GM23338 (cell line): ENCODE results near the gene MSL2. TPM values are rescaled to one million over a fixed set of nuclear protein-coding genes. Genes with fewer than 3 reads are reported as not detected.

Experiments
- ATAC-seq: fragments of 200-7000 bp; cut with Tn5 transposase; 3 replicates; pipeline ENCODE4 v1.9.1; 2020
- DNase-seq: peaks from one replicate; pipeline ENCODE4 v3.0.0-alpha.2; 2015; ENCODE audit warnings: low spot score
- H2AFZ ChIP-seq: fragments of 200-600 bp; sonication (generic); 2 replicates; pipeline ENCODE4 v1.8.0; 2016; ENCODE audit warnings: antibody characterized with exemption, mild to moderate bottlenecking, moderate library complexity
- H3F3A ChIP-seq: fragments of 200-600 bp; sonication (generic); replicated peaks from 2 replicates; pipeline ENCODE4 v1.8.0; 2017; ENCODE audit warnings: antibody characterized with exemption, mixed run types, low read depth
- H3K27ac ChIP-seq: fragments of 200-600 bp; sonication (generic); 2 replicates; pipeline ENCODE4 v1.6.1; 2016; ENCODE audit warnings: low read depth
- H3K27me3 ChIP-seq: fragments of 200-600 bp; sonication (generic); 2 replicates; pipeline ENCODE4 v1.8.0; 2016; ENCODE audit warnings: mild to moderate bottlenecking, mixed run types, moderate library complexity; ENCODE audit not compliant: insufficient read depth
- H3K36me3 ChIP-seq: fragments of 200-600 bp; sonication (generic); 2 replicates; pipeline ENCODE4 v1.8.0; 2016; ENCODE audit warnings: mild to moderate bottlenecking; ENCODE audit not compliant: insufficient read depth
- H3K4me1 ChIP-seq: fragments of 200-600 bp; sonication (generic); 2 replicates; pipeline ENCODE4 v1.8.0; 2016; ENCODE audit warnings: mild to moderate bottlenecking, moderate library complexity; ENCODE audit not compliant: insufficient read depth
- H3K4me2 ChIP-seq: fragments of 200-600 bp; sonication (generic); 2 replicates; pipeline ENCODE4 v1.7.1; 2017; ENCODE audit warnings: mixed run types
- H3K4me3 ChIP-seq: fragments of 200-600 bp; sonication (generic); 2 replicates; pipeline ENCODE4 v1.6.1; 2016; ENCODE audit warnings: mixed run types
- H3K79me2 ChIP-seq: fragments of 200-600 bp; sonication (generic); replicated peaks from 2 replicates; pipeline ENCODE4 v1.8.0; 2017; ENCODE audit warnings: mild to moderate bottlenecking; ENCODE audit not compliant: insufficient read depth
- H3K9me2 ChIP-seq: fragments of 200-600 bp; sonication (generic); 2 replicates; pipeline ENCODE4 v1.8.0; 2017; ENCODE audit not compliant: insufficient read depth
- H4K20me1 ChIP-seq: fragments of 200-600 bp; sonication (generic); replicated peaks from 2 replicates; pipeline ENCODE4 v1.8.0; 2017; ENCODE audit warnings: mild to moderate bottlenecking; ENCODE audit not compliant: insufficient read depth
- H3K27ac Mint-ChIP-seq: 2 replicates; pipeline ENCODE4 v1.8.0; 2020; ENCODE audit warnings: inconsistent platforms, mild to moderate bottlenecking, moderate library complexity, mixed read lengths
- H3K27me3 Mint-ChIP-seq: 3 replicates; pipeline ENCODE4 v1.8.0; 2022; ENCODE audit warnings: low read depth, mild to moderate bottlenecking, moderate library complexity, mixed read lengths, inconsistent platforms; ENCODE audit not compliant: insufficient read depth, poor library complexity
- H3K36me3 Mint-ChIP-seq: 3 replicates; pipeline ENCODE4 v1.8.0; 2021; ENCODE audit warnings: low read depth, mild to moderate bottlenecking, inconsistent platforms, moderate library complexity, mixed read lengths
- H3K4me1 Mint-ChIP-seq: 3 replicates; pipeline ENCODE4 v1.8.0; 2020; ENCODE audit warnings: mild to moderate bottlenecking, inconsistent platforms, mixed read lengths
- H3K4me3 Mint-ChIP-seq: 3 replicates; pipeline ENCODE4 v1.8.0; 2021; ENCODE audit warnings: moderate library complexity, mild to moderate bottlenecking, inconsistent platforms, mixed read lengths
- H3K9me3 Mint-ChIP-seq: 3 replicates; pipeline ENCODE4 v1.8.0; 2020; ENCODE audit warnings: moderate library complexity, mild to moderate bottlenecking, inconsistent platforms, mixed read lengths
- CREB1 ChIP-seq: fragments of 250-450 bp; sonication (Bioruptor Pico); IDR thresholded peaks from 2 replicates; pipeline ENCODE4 v1.5.0; 2020; ENCODE audit warnings: low read depth, mild to moderate bottlenecking, moderate library complexity
- CTCF ChIP-seq, 2 experiments: fragments of 200-600 bp in 1 of 2; sonication (generic) in 1 of 2; conservative IDR thresholded peaks; 2 replicates each; pipeline versions ENCODE4 v1.5.1 to v1.6.1; 2016 to 2017; ENCODE audit warnings: antibody characterized with exemption in 2 of 2, low read depth in 2 of 2, mild to moderate bottlenecking in 2 of 2, moderate library complexity in 1 of 2
- ETS1 ChIP-seq: IDR thresholded peaks from 2 replicates; pipeline ENCODE4 v1.6.1; 2016; ENCODE audit warnings: antibody characterized with exemption
- EZH2 ChIP-seq: fragments of 200-600 bp; sonication (generic); IDR thresholded peaks from one replicate; pipeline ENCODE4 v1.8.0; 2017; ENCODE audit warnings: antibody characterized with exemption, mild to moderate bottlenecking, low read depth; ENCODE audit not compliant: unreplicated experiment
- EZH2phosphoT487 ChIP-seq: fragments of 200-600 bp; sonication (generic); IDR thresholded peaks from one replicate; pipeline ENCODE4 v1.8.1; 2018; ENCODE audit warnings: antibody characterized with exemption; ENCODE audit not compliant: unreplicated experiment
- JUNB ChIP-seq: IDR thresholded peaks from one replicate; pipeline ENCODE4 v1.6.1; 2016; ENCODE audit warnings: antibody characterized with exemption; ENCODE audit not compliant: unreplicated experiment
- NANOG ChIP-seq: IDR thresholded peaks from 2 replicates; pipeline ENCODE4 v1.6.1; 2016; ENCODE audit warnings: antibody characterized with exemption, borderline replicate concordance
- POLR2AphosphoS5 ChIP-seq: IDR thresholded peaks from 2 replicates; pipeline ENCODE4 v1.6.1; 2016; ENCODE audit warnings: antibody characterized with exemption, low read depth
- REST ChIP-seq: IDR thresholded peaks from one replicate; pipeline ENCODE4 v1.6.1; 2018; ENCODE audit warnings: antibody characterized with exemption; ENCODE audit not compliant: unreplicated experiment
- STAT1 ChIP-seq: IDR thresholded peaks from one replicate; pipeline ENCODE4 v1.6.1; 2016; ENCODE audit warnings: antibody characterized with exemption; ENCODE audit not compliant: unreplicated experiment
- ZNF114 ChIP-seq: fragments of 250-450 bp; sonication (Bioruptor Pico); IDR thresholded peaks from 2 replicates; pipeline ENCODE4 v1.5.0; 2020; ENCODE audit warnings: mild to moderate bottlenecking, moderate library complexity
- ZNF331 ChIP-seq: fragments of 250-450 bp; sonication (Bioruptor Pico); IDR thresholded peaks from 2 replicates; pipeline ENCODE4 v1.5.0; 2020; ENCODE audit warnings: low read depth, mild to moderate bottlenecking, moderate library complexity
- polyA plus RNA-seq: library from polyadenylated mRNA; unstranded; fragments of >200 nt; fragmentation: Nextera tagmentation; extraction: Ambion mirVana; gene quantifications from 2 replicates; pipeline ENCODE4 v1.2.1, GENCODE V29; 2016
- total RNA-seq: library from RNA; depleted of rRNA; stranded (reverse); fragments of >200 nt; shearing (Covaris generic); gene quantifications from 2 replicates; pipeline ENCODE4 v1.2.3, GENCODE V29; 2014

The MSL2 gene
- total and polyA plus RNA-seq, 2 experiments from 2014 or later = 7.5 to 50.6 TPM

- ATAC-seq = no peak
- Histone ChIP-seq H3K36me3 (no peaks in the 10 kb centered on the region), H4K20me1 (no peaks in the 10 kb centered on the region), H3K79me2 (no peaks in the 10 kb centered on the region), H3K4me3 (no peak overlapping the region), H3K4me2 (no peak overlapping the region), H3K4me1 (peaks cover 10% of the 10 kb centered on the region), H3F3A (no peaks in the 10 kb centered on the region), H3K9me2 (no peaks in the 10 kb centered on the region; the same call in 1 of the 2 replicates), H3K27ac (no peak overlapping the region), H2AFZ (no peak overlapping the region), H3K27me3 (0 out of 2 replicates have a peak, but pooled peaks cover 4% of the 10 kb centered on the region)
- DNase-seq = no peak
- Mint-ChIP-seq H3K9me3 (no peaks in the 10 kb centered on the region), H3K4me3 (no peak overlapping the region), H3K27me3 (peaks cover 11% of the 10 kb centered on the region), H3K36me3 (no peaks in the 10 kb centered on the region), H3K27ac (no peak overlapping the region), H3K4me1 (peaks cover 24% of the 10 kb centered on the region)
- TF ChIP-seq EZH2 (no peak), ZNF114 (CRISPR knock-in tag) (no peak), CTCF (conservative IDR thresholded peaks at IDR 0.05; ENCODE audit: low read depth in 2 of 2) (no peak), ZNF331 (CRISPR knock-in tag) (no peak), POLR2AphosphoS5 (no peak), REST (no peak)
These were observed 41.0 kb upstream of the MSL2 start for GRCh38 chr3:136237103-136237502.

- 0 out of 2 replicates have a peak, but pooled peaks cover 4% of the 10 kb centered on the region for H3K27me3 ChIP-seq
- H3K4me1 ChIP-seq = peaks cover 10% of the 10 kb centered on the region
- DNase-seq (peak; percentile 21), ATAC-seq (peak; percentile 58)
- H3F3A ChIP-seq = no peaks in the 10 kb centered on the region
- no peak overlapping the region for H3K27ac Mint-ChIP-seq
- H3K4me3 Mint-ChIP-seq = no peak overlapping the region
- no peak overlapping the region for H3K4me2 ChIP-seq
- peaks cover 11% of the 10 kb centered on the region for H3K27me3 Mint-ChIP-seq
- H3K36me3 ChIP-seq = no peaks in the 10 kb centered on the region
- no peaks in the 10 kb centered on the region for H3K9me3 Mint-ChIP-seq
- H4K20me1 ChIP-seq = no peaks in the 10 kb centered on the region
- H2AFZ ChIP-seq = 0 out of 2 replicates have a peak overlapping the region, but pooled peaks have one; percentile 9
- no peak overlapping the region for H3K27ac ChIP-seq
- H3K79me2 ChIP-seq = no peaks in the 10 kb centered on the region
- no peaks in the 10 kb centered on the region; the same call in 1 of the 2 replicates for H3K9me2 ChIP-seq
- H3K36me3 Mint-ChIP-seq = no peaks in the 10 kb centered on the region
- H3K4me1 Mint-ChIP-seq = peaks cover 24% of the 10 kb centered on the region
- H3K4me3 ChIP-seq = no peak overlapping the region
- TF ChIP-seq REST (no peak), EZH2phosphoT487 (no peak), EZH2 (no peak), NANOG (no peak), CTCF (conservative IDR thresholded peaks at IDR 0.05; ENCODE audit: low read depth in 2 of 2) (no peak), STAT1 (no peak), JUNB (no peak), CREB1 (CRISPR knock-in tag) (no peak), ZNF331 (CRISPR knock-in tag) (no peak), ETS1 (no peak)
These were observed 40.0 kb upstream of the MSL2 start for GRCh38 chr3:136236109-136236508.
